SH-SY5Y (cell line): ENCODE measurements around the gene KRTAP20-2.

Source experiments
- GATA2 ChIP-seq: IDR thresholded peaks from 2 replicates; pipeline ENCODE4 v1.6.1; 2011; ENCODE audit warnings: mild to moderate bottlenecking, low read depth, low read length
- GATA3 ChIP-seq: IDR thresholded peaks from 2 replicates; pipeline ENCODE4 v1.6.1; 2011; ENCODE audit warnings: low read depth, mild to moderate bottlenecking, low read length, moderate library complexity

- no peak for TF ChIP-seq GATA2
- TF ChIP-seq GATA3: no peak
Observed at GRCh38 chr21:30646904-30647414, 12.0 kb downstream of the KRTAP20-2 start.
